Upper lobe of right lung (tissue), 1 donor: Measurements from ENCODE around the gene PTPRM. TPM values are rescaled to one million over a fixed set of nuclear protein-coding genes. Genes with fewer than 3 reads are reported as not detected.

Source experiments
- ATAC-seq: fragments of 200-7000 bp; cut with Tn5 transposase; one replicate; pipeline ENCODE4 v1.9.1; 2020; ENCODE audit warnings: mild to moderate bottlenecking, moderate library complexity
- DNase-seq: peaks from one replicate; pipeline ENCODE4 v3.0.0-alpha.2; 2020
- H3K27ac ChIP-seq: fragments of 200-600 bp; one replicate; pipeline ENCODE4 v1.8.0; 2022
- H3K27me3 ChIP-seq: fragments of 200-600 bp; one replicate; pipeline ENCODE4 v1.8.0; 2022; ENCODE audit warnings: mild to moderate bottlenecking
- H3K36me3 ChIP-seq: fragments of 200-600 bp; one replicate; pipeline ENCODE4 v1.8.0; 2022
- H3K4me1 ChIP-seq: fragments of 200-600 bp; one replicate; pipeline ENCODE4 v1.8.0; 2022
- H3K4me3 ChIP-seq: fragments of 200-600 bp; one replicate; pipeline ENCODE4 v1.8.0; 2022; ENCODE audit warnings: mild to moderate bottlenecking
- H3K9me3 ChIP-seq: fragments of 200-600 bp; one replicate; pipeline ENCODE4 v1.8.0; 2022
- CTCF ChIP-seq: fragments of 200-600 bp; IDR thresholded peaks from one replicate; pipeline ENCODE4 v1.8.0; 2022; ENCODE audit warnings: antibody characterized with exemption
- intact Hi-C: fragments of 100-400 bp; cut with DNase I; formaldehyde crosslinking; loops from one replicate; pipeline ENCODE4 v1.11.0; 2022
- total RNA-seq: library from RNA; stranded (reverse); fragmentation: NEBNext Ultra II Directional; extraction: Animal tissue kit (Norgen Biotek cat#: 25700); gene quantifications from one replicate; pipeline ENCODE4 v1.2.1, GENCODE V29; 2021
- donor health status: DM: no; HTN: yes; CAD: no; lungs with severe emphysema.

Gene PTPRM
- total RNA-seq, 1 donor from 2014 or later = 99.3 TPM

DNA sequence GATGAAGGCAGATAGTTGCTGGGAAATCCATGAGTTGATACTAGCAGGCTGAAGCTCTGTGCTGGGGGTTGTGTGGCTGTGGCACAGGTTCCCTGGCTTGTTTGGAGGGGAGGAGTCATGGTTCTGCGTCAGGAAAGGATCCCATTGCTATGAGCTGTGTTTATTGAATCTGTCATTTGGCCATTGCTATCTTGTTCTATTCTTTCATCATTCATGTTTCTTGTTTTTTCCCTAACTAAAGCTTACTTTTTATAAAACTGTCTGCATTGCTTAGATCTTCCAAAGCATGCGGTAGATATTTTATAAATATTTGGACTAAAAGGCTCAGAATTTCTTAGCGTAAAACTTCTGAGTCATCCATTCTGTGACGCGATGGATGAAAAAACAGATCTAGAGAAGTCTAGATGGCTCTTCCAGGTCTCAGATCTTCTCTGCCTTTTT is 335.3 kb downstream of the PTPRM start:
- no peaks in the 10 kb centered on the region for H3K27me3 ChIP-seq
- DNase-seq = no peak
- ATAC-seq = no peak
- no peak overlapping the region for H3K27ac ChIP-seq
- peaks cover 5% of the 10 kb centered on the region for H3K4me1 ChIP-seq
- H3K4me3 ChIP-seq = no peak overlapping the region
- H3K36me3 ChIP-seq = no peaks in the 10 kb centered on the region
- no peaks in the 10 kb centered on the region for H3K9me3 ChIP-seq
- intact Hi-C loops = no loop called here
- no peak for TF ChIP-seq CTCF

GRCh38 chr18:7904529-7904928 is 337.4 kb downstream of the PTPRM start:
- Histone ChIP-seq H3K4me3 (no peak overlapping the region), H3K9me3 (no peaks in the 10 kb centered on the region), H3K4me1 (no peaks in the 10 kb centered on the region), H3K27me3 (no peaks in the 10 kb centered on the region), H3K36me3 (no peaks in the 10 kb centered on the region), H3K27ac (no peak overlapping the region)
- TF ChIP-seq CTCF = no peak
- DNase-seq (no peak), ATAC-seq (no peak)
- intact Hi-C loops = no loop called here

DNA sequence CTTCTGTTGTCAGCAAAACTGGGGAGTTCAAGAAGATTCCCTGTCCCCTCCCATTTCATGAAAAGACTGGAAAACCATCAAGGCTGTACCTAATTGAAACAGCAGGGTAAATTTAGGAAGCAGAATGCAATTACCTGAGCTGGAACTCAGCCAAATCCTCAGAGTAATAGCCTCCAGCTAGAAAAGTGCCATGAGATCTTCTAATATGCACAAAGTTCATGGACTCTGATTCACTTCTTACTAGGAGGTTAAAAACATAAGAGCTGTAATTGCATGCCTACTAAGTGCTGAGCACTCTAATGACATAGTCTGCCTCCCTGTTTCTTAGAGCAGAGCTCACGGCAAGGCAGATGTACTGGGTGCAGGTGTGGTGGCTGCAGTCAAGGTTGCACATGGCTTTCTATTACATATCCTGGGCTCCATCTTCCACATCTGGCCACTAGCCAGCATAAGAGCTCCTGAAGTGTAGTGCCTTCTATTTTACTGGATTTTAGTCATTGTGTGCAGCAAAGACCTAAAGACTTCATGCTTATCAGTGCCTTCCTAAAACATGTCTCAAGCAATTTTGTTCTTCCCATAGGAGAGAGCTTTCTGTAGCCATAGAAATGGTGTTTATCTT is 341.7 kb downstream of the PTPRM start:
- H3K27ac ChIP-seq = no peak overlapping the region
- H3K4me3 ChIP-seq = no peak overlapping the region
- no peaks in the 10 kb centered on the region for H3K4me1 ChIP-seq
- ATAC-seq (no peak), DNase-seq (no peak)
- intact Hi-C loops = no loop called here
- H3K27me3 ChIP-seq = no peaks in the 10 kb centered on the region
- no peaks in the 10 kb centered on the region for H3K9me3 ChIP-seq
- no peak for TF ChIP-seq CTCF
- no peaks in the 10 kb centered on the region for H3K36me3 ChIP-seq

DNA sequence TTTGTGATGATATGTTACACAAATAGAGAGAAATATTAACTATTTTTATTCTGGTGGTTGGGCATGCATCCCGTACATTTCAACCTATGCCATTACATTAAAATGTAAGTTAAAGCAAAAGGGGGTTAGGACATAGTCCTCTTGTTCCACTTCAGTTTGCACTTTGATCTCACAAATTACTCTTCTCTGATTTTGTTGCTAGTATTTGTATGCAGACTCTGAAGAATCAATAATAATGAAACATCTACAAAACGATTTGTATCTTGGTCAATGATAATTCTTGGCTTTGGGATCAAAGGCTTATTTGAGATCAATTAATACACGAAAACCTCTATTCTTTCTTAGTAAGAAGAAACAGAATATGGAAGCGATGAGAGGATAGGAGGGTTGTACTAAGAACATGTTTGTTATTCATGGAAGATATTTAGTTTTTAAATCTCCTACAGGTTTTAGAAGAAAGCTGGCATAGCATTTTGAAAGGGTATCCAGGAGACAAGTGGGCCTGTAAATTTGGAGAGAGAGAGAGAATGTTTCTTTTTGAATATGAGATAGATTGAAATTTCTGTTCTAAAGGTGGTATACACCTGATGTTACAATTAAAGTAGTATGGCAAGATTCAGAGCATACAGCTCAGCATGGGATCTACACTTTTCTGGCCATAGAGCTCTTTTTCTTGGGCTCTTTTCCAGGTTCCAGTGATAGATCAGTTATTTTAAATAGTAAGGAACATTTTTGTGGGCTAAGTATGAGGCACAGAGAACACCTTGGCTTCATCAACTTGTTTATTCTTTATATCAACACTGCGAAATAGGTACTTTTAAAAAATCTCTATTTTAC is 347.9 kb downstream of the PTPRM start:
- no peak for ATAC-seq

GRCh38 chr18:7918701-7919100 is 351.6 kb downstream of the PTPRM start:
- ATAC-seq = no peak
- Histone ChIP-seq H3K27me3 (no peaks in the 10 kb centered on the region), H3K36me3 (no peaks in the 10 kb centered on the region), H3K9me3 (no peaks in the 10 kb centered on the region), H3K27ac (no peak overlapping the region), H3K4me3 (no peak overlapping the region), H3K4me1 (peaks cover 8% of the 10 kb centered on the region)
- no peak for DNase-seq
- no peak for TF ChIP-seq CTCF
- intact Hi-C loops = no loop called here

More for the DNA sequence above, 347.9 kb downstream of the PTPRM start:
- H3K27ac ChIP-seq = no peak overlapping the region
- intact Hi-C loops = no loop called here
- H3K4me3 ChIP-seq = no peak overlapping the region
- H3K36me3 ChIP-seq = no peaks in the 10 kb centered on the region
- H3K9me3 ChIP-seq = no peaks in the 10 kb centered on the region
- no peak for TF ChIP-seq CTCF
- peaks cover 8% of the 10 kb centered on the region for H3K4me1 ChIP-seq
- H3K27me3 ChIP-seq = no peaks in the 10 kb centered on the region
- DNase-seq = no peak
